ENCODE measurements around the gene CLASP1. TPM values are rescaled to one million over a fixed set of nuclear protein-coding genes. Genes with fewer than 3 reads are reported as not detected.

The CLASP1 gene
- total RNA-seq, 1 donor, result 46.0 TPM

- H3K9me3 ChIP-seq (ENCODE audit: low read depth, low read length), result no peaks in the 10 kb centered on the region
- H3K27me3 ChIP-seq (ENCODE audit: insufficient read depth, low read length), result no peaks in the 10 kb centered on the region
- no peaks in the 10 kb centered on the region for H3K36me3 ChIP-seq (ENCODE audit: insufficient read depth, low read length)
- H2AFZ ChIP-seq (ENCODE audit: low read length), result no peak overlapping the region
- H3K4me1 ChIP-seq (ENCODE audit: insufficient read depth, low read length), result no peaks in the 10 kb centered on the region
- no peaks in the 10 kb centered on the region for H3K79me2 ChIP-seq (ENCODE audit: insufficient read depth, low read length)
- H3K4me2 ChIP-seq (ENCODE audit: insufficient read depth, low read length), result no peak overlapping the region
- no peak for TF ChIP-seq CTCF (IDR thresholded peaks at IDR 0.05; ENCODE audit: extremely low read depth, low read depth, low read length)
- peak; percentile 64 for DNase-seq (ENCODE audit: insufficient read length, low spot score, missing footprints)
- no peak overlapping the region for H3K27ac ChIP-seq (ENCODE audit: low read depth, low read length)
- no peak overlapping the region for H3K4me3 ChIP-seq (ENCODE audit: insufficient read depth, low read length)
- H4K20me1 ChIP-seq (ENCODE audit: insufficient read depth, low read length), result no peaks in the 10 kb centered on the region
Measured at GRCh38 chr2:121294881-121295840, 354.1 kb downstream of the CLASP1 start.

GRCh38 chr2:121293450-121294325 is 355.6 kb downstream of the CLASP1 start:
- Histone ChIP-seq H3K4me1 (ENCODE audit: insufficient read depth, low read length) (no peaks in the 10 kb centered on the region), H2AFZ (ENCODE audit: low read length) (no peak overlapping the region), H3K27ac (ENCODE audit: low read depth, low read length) (no peak overlapping the region), H3K4me2 (ENCODE audit: insufficient read depth, low read length) (no peak overlapping the region), H3K27me3 (ENCODE audit: insufficient read depth, low read length) (no peaks in the 10 kb centered on the region), H4K20me1 (ENCODE audit: insufficient read depth, low read length) (no peaks in the 10 kb centered on the region), H3K4me3 (ENCODE audit: insufficient read depth, low read length) (no peak overlapping the region), H3K79me2 (ENCODE audit: insufficient read depth, low read length) (no peaks in the 10 kb centered on the region), H3K36me3 (ENCODE audit: insufficient read depth, low read length) (no peaks in the 10 kb centered on the region), H3K9me3 (ENCODE audit: low read depth, low read length) (no peaks in the 10 kb centered on the region)
- DNase-seq (ENCODE audit: insufficient read length, low spot score, missing footprints), result peak; percentile 74
- TF ChIP-seq CTCF (IDR thresholded peaks at IDR 0.05; ENCODE audit: extremely low read depth, low read depth, low read length), result no peak

GRCh38 chr2:121291251-121291580 is 358.0 kb downstream of the CLASP1 start:
- Histone ChIP-seq H3K27ac (ENCODE audit: low read depth, low read length) (no peak overlapping the region), H3K9me3 (ENCODE audit: low read depth, low read length) (no peaks in the 10 kb centered on the region), H2AFZ (ENCODE audit: low read length) (no peak overlapping the region), H3K4me3 (ENCODE audit: insufficient read depth, low read length) (no peak overlapping the region), H3K79me2 (ENCODE audit: insufficient read depth, low read length) (no peaks in the 10 kb centered on the region), H3K36me3 (ENCODE audit: insufficient read depth, low read length) (no peaks in the 10 kb centered on the region), H3K4me1 (ENCODE audit: insufficient read depth, low read length) (no peaks in the 10 kb centered on the region), H4K20me1 (ENCODE audit: insufficient read depth, low read length) (no peaks in the 10 kb centered on the region), H3K27me3 (ENCODE audit: insufficient read depth, low read length) (peaks cover under 1% of the 10 kb centered on the region), H3K4me2 (ENCODE audit: insufficient read depth, low read length) (no peak overlapping the region)
- no peak for DNase-seq (ENCODE audit: insufficient read length, low spot score, missing footprints)
- no peak for TF ChIP-seq CTCF (IDR thresholded peaks at IDR 0.05; ENCODE audit: extremely low read depth, low read depth, low read length)

- TF ChIP-seq CTCF (IDR thresholded peaks at IDR 0.05; ENCODE audit: extremely low read depth, low read depth, low read length), result no peak
Measured at GRCh38 chr2:121289271-121289670, 360.0 kb downstream of the CLASP1 start.

More at GRCh38 chr2:121289271-121289670, 360.0 kb downstream of the CLASP1 start:
- no peak overlapping the region for H3K4me2 ChIP-seq (ENCODE audit: insufficient read depth, low read length)
- no peak overlapping the region for H3K27ac ChIP-seq (ENCODE audit: low read depth, low read length)
- no peak overlapping the region for H3K4me3 ChIP-seq (ENCODE audit: insufficient read depth, low read length)
- no peaks in the 10 kb centered on the region for H3K4me1 ChIP-seq (ENCODE audit: insufficient read depth, low read length)
- peaks cover 15% of the 10 kb centered on the region for H3K27me3 ChIP-seq (ENCODE audit: insufficient read depth, low read length)
- H2AFZ ChIP-seq (ENCODE audit: low read length), result no peak overlapping the region
- H3K9me3 ChIP-seq (ENCODE audit: low read depth, low read length), result no peaks in the 10 kb centered on the region
- H3K36me3 ChIP-seq (ENCODE audit: insufficient read depth, low read length), result no peaks in the 10 kb centered on the region
- no peak for DNase-seq (ENCODE audit: insufficient read length, low spot score, missing footprints)
- no peaks in the 10 kb centered on the region for H4K20me1 ChIP-seq (ENCODE audit: insufficient read depth, low read length)
- no peaks in the 10 kb centered on the region for H3K79me2 ChIP-seq (ENCODE audit: insufficient read depth, low read length)

Measured in osteoblast (primary cell).